HL-60 (cell line): ENCODE measurements around the gene EFNA3.

ENCODE experiments used
- DNase-seq, 2 experiments: peaks; one replicate each; pipeline ENCODE4 v3.0.0-alpha.2; 2010 to 2020; ENCODE audit warnings: low read depth in 1 of 2, low spot score in 1 of 2
- H3K27ac ChIP-seq: fragments of 250-450 bp; sonication (Bioruptor Pico); replicated peaks from 2 replicates; pipeline ENCODE4 v1.5.1; 2020; ENCODE audit warnings: mild to moderate bottlenecking, moderate library complexity
- H3K27me3 ChIP-seq: fragments of 250-450 bp; sonication (Bioruptor Pico); 2 replicates; pipeline ENCODE4 v1.5.1; 2021; ENCODE audit warnings: mild to moderate bottlenecking, moderate library complexity; ENCODE audit not compliant: insufficient read depth, poor library complexity, severe bottlenecking
- H3K4me3 ChIP-seq: replicated peaks from 2 replicates; pipeline ENCODE4 v1.5.1; 2011; ENCODE audit warnings: mild to moderate bottlenecking, control low read depth, low read length; ENCODE audit not compliant: insufficient read depth
- CTCF ChIP-seq: IDR thresholded peaks from one replicate; pipeline ENCODE4 v1.5.1; 2011; ENCODE audit warnings: low read length, control low read depth, inconsistent platforms; ENCODE audit not compliant: insufficient read depth
- GABPA ChIP-seq: IDR thresholded peaks from 2 replicates; pipeline ENCODE4 v1.6.1; 2012; ENCODE audit warnings: low read depth
- POLR2AphosphoS5 ChIP-seq: IDR thresholded peaks from 2 replicates; pipeline ENCODE4 v1.6.1; 2012; ENCODE audit warnings: low read depth
- REST ChIP-seq: IDR thresholded peaks from 2 replicates; pipeline ENCODE4 v1.6.1; 2012; ENCODE audit warnings: low read depth; ENCODE audit not compliant: insufficient replicate concordance
- SPI1 ChIP-seq: IDR thresholded peaks from 2 replicates; pipeline ENCODE4 v1.6.1; 2012; ENCODE audit warnings: low read depth, mild to moderate bottlenecking, borderline replicate concordance

Gene EFNA3

GRCh38 chr1:155050560-155051341, 27.9 kb upstream of the EFNA3 start, which contains the start of gene ADAM15:
Gene ADAM15, plus strand, starts transcription at chr1:155051316. Its CDS starts 71 bp downstream, at chr1:155051387.
- Histone ChIP-seq H3K4me3 (peak within 1 kb of the TSS; percentile 91), H3K27ac (peak within 1 kb of the TSS; percentile 83), H3K27me3 (no peaks in the 10 kb centered on the region)
- DNase-seq, result peak; percentile 78 to 84
- peak; percentile 85; the same call in 1 of the 2 replicates for TF ChIP-seq SPI1
- TF ChIP-seq REST, result no peak
- TF ChIP-seq GABPA, result 0 out of 2 replicates have a peak, but pooled peaks have one; percentile 31
- peak; percentile 17 for TF ChIP-seq POLR2AphosphoS5
- TF ChIP-seq CTCF, result peak; percentile 94

- peak; percentile 44; the same call in 1 of the 2 replicates for TF ChIP-seq POLR2AphosphoS5
- TF ChIP-seq CTCF, result no peak
- TF ChIP-seq GABPA, result no peak
- TF ChIP-seq SPI1, result no peak
- TF ChIP-seq REST, result peak; percentile 35
- DNase-seq, result no peak
- Histone ChIP-seq H3K4me3 (peak overlapping the region; percentile 91), H3K27ac (peak overlapping the region; percentile 75), H3K27me3 (no peaks in the 10 kb centered on the region)
These were observed 27.3 kb upstream of the EFNA3 start for GRCh38 chr1:155051342-155051776.

- Histone ChIP-seq H3K4me3 (peak overlapping the region; percentile 91), H3K27ac (peak overlapping the region; percentile 75), H3K27me3 (no peaks in the 10 kb centered on the region)
- peak; percentile 55 to 67 for DNase-seq
- TF ChIP-seq POLR2AphosphoS5, result no peak
- no peak for TF ChIP-seq GABPA
- TF ChIP-seq CTCF, result no peak
- no peak for TF ChIP-seq REST
- TF ChIP-seq SPI1, result no peak
These were observed 26.7 kb upstream of the EFNA3 start for GRCh38 chr1:155051777-155052398.
